ENCODE results near the gene LHX5.
A peak's percentile ranks its signal among the peaks of the same experiment; 100 is the strongest.

The LHX5 gene

DNA sequence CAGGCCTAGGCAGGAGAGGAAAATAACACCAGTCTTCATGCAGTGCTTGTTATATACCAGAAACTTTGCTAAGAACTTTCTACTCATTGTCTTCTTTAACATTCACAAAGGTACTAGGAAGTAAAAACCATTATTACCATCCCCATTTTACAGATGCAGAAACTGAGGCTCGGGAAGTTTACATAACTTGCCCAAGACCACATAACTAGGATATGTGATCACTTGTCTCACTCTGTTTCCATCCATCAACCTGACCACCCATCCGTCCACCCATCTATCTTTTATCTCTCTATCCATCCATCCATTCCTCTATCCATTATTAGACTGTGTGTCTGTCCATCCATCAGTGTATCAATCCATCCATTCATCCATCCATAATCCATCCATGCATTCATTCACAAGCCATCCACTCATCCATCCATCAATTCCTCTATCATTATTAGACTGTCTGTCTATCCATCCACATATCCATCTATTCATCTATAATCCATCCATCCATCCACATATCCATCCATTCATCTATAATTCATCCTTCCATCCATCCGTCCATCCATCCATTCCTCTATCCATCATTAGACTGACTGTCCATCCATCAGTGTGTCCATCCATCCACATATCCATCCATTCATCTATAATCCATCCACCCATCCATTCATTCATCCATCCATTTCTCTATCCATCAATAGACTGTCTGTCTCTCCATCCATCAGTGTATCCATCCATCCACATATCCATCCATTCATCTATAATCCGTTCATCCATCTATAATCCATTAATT is 33.0 kb downstream of the LHX5 start:
- no peak for DNase-seq

DNA sequence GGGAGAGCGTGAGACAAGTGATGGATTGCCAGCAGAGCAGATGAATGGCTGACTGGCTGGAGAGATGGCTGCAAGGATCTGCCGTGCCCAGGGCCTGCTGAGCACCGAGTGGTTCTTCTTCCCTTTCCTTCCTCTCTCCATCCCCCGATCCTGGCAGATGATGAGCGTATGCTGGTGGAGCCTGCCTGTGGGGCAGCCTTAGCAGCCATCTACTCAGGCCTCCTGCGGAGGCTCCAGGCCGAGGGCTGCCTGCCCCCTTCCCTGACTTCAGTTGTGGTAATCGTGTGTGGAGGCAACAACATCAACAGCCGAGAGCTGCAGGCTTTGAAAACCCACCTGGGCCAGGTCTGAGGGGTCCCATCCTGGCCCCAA is 34.0 kb downstream of the LHX5 start:
- DNase-seq: no peak

DNA sequence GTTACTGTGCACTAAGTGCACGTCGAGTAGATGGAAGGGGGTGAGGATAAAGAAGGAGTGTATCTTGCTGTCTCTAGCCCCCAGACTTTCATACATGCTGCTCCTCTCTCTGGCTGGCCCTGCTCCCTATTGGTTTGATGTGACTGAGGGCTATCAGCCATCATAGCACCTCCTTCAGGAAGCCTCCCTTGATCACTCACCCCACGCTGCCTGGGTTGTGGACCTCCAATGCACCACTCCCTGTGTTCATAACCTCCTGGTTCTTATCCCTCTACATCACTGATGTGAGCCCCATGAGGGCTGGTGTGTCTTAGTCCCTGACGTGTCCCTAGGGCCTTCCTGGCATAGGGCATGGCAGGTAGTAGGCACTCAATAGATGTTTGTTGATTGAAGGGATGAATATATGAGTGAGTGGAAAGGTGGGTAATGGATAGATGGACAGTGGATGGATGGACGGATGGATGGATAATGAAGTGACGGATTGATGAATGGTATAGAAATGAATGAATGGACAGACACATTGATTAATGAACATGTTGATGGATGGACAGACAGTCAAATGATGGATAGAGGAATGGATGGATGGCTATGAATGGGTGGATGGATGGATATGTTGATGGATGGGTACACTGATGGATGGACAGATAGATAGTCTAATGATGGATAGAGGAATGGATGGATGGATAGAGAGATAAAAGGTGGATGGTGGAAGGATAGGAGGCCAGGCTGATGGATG is 34.5 kb downstream of the LHX5 start:
- DNase-seq: no peak

DNA sequence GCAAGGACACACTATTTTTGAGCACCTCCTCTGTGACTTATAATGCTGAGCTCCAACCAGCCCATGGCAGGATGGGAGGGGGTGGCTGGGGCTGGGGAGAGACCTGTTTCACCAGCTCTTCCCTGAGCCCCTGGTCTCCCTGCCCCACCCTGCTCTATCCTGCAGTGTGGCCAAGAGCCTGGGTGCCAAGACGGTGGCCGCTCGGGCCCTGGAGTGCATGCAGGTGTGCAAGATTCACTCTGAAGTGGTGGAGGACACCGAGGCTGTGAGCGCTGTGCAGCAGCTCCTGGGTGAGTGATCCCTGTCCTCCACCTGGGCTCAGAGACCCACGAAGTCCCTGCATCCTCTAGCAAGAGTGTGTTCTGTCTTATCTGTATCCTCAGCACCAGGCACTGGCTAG is 35.1 kb downstream of the LHX5 start:
- no peak for DNase-seq

DNA sequence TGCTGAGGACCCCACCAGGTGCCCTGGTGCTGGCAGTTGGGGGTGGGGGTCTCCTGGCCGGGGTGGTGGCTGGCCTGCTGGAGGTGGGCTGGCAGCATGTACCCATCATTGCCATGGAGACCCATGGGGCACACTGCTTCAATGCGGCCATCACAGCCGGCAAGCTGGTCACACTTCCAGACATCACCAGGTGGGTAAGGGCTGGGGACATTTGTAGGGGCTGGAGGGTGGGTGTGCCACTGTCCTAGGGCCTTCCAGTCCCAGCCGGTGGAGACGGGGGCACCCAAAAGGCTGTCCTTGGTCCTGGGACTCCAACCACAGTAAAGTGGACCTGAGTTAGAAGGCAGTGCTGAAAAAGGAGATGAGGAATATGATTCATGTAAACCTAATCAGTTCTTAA is 36.3 kb downstream of the LHX5 start:
- DNase-seq: no peak

DNA sequence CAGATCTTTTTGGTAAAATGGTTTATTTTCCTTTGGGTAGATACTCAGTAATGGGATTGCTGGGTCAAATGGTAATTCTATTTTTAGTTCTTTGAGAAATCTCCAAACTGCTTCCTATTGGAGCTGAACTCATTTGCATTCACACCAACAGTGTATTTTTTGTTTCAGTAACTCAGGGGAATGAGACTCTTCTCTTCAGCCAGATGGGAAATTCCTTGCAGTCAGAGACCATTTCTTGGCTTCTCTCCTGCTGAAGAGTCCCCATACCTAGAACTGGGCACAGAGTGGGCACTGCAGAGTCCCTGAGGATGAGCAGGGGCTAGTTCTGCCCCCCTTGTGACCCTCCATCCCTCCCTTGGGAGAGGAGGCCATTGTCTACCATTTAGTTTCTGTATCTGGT is 38.7 kb downstream of the LHX5 start:
- no peak for DNase-seq

DNA sequence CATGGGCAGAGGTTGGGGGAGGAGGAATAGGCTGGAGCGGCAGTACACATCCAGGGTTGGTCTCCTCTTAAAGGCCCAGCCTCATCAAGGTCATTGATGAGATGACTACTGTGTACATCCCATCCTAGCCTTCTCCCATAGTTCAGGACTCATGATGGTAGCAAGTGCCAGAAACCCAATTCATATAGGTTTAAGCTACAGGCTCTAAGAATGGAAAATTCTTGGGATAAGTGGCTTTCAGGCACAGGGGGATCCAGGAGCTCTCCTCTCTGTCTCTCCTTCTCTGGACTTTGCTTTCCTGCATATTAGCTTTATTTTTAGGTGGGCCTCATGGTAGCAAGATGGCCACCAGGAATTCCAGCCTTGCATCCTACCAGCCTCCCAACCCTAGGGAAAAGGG is 43.2 kb downstream of the LHX5 start:
- DNase-seq: no peak

DNA sequence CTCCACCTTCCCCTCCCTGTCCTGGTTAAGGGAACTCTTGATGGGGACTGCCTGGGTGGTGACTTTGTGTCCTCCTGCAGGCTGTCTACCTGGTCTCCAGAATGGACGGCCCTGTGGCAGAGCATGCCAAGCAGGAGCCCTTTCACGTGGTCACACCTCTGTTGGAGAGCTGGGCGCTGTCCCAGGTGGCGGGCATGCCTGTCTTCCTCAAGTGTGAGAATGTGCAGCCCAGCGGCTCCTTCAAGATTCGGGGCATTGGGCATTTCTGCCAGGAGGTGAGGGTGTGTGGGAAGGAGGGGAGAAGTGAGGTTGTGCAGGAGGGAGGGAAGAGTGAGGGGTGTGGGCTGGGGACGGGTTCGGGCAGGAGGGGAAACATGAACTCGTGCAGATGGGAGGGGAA is 43.8 kb downstream of the LHX5 start:
- no peak for DNase-seq

DNA sequence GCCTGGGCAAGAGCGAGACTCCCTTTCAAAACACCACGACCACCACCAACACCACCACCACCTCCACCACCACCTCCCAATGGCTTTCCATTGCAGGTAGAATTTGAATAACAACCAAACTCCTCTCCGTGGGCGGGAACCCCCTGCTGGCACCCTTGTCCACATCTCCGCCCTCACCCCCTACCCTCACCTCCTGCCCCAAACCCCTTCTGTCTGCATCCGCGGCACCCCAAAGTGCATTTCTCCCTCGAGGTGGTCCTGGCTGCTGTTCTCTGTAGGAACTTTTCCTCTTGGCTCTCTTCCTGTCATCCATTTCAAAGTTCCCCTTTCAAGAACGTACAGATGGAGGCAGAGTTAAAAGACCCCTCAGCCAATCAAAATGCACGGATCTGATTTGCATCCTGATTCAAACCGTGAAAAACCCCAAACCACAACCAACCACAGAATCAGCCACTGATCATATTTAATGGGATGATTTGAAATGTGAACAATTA is 45.7 kb downstream of the LHX5 start:
- no peak for DNase-seq

DNA sequence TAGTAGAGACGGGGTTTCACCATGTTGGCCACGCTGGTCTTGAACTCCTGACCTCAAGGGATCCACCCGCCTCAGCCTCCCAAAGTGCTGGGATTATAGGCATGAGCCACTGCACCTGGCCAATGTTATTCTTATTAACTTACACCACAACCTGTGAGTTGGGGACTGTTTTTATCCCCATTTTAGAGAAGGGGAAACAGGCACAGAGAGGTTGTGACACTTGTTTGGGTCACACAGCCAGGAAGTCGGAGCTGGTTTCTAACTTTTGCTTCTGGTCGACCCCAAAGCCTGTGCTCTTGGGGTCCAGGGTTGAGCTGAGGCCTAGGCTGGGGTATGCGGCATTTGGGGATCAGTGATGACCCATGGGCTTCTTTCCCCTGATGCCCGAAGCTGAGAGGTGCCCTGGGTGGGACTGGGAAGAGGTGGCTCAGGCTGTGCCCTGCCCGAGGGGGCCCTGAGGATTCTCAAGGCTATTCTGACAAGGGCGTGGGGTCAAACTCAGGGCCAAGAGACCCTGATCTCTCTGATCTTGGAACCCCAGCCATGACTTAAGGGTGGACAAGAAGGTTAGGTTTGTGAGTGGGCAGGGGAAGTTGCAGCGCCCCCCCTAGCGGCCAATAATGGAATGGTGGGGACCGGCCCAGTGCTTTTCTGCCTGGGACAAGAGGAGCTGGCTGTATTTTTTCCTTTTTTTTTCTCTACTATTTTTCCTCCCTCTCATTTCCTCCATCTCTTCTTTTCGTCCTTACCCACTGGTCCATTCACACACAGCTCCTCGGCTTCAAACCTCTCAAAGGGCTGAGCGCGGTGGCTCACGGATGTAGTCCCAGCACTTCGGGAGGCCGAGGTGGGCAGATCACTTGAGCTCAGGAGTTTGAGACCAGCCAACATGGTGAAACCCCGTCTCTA is 46.5 kb downstream of the LHX5 start:
- peak; percentile 54 for DNase-seq

DNA sequence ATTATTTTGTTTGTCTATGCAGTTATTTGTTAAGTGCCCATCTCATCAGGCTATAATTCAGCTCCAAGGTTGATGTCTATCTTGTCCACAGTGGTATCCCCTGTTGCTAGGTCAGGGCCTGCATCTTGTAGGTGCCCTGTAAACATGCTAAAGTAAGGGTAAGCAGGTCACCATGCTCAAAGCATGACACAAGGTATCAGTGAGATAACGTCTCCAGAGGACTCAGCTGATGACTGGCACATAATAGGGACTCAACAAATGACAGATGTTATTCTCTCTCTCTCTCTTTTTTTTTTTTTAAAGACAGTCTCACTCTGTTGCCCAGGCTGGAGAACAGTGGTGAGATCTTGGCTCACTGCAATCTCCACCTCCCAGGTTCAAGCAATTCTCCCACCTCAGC is 47.2 kb downstream of the LHX5 start:
- DNase-seq: no peak

DNA sequence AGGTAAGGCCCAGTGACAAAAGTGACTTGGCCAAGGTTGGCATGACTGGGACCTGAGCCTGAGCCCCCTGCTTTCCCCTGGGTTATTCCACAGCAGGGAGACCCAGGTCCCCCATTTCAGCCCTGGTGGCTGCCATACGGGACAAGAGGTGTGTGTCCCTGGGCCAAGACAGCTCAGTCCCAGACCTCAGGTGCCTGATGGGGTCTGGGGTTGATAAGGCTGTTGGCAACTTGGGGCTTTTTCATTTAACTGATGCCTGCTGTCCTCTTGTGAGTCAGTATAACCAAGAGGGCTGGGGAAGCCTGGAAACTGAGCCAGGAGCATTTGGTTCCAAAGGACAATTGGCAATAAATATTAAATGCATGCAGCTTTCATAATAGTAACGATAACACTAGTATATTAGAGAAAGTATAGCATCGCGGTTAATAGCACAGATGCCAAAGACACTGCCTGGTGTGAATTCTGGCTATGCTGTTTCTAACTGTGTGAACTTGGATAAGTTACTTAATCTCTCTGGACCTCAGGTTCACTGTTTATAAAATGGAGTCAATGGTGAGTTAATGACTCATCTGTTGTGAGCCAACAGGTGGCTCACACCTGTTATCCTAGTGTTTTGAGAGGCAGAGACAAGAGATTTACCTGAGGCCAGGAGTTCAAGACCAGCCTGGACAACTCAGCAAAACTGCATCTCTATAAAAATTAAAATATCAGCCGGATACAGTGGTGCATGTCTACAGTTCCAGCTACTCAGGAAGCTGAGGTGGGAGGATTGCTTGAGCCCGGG is 48.6 kb downstream of the LHX5 start:
- no peak for DNase-seq

DNA sequence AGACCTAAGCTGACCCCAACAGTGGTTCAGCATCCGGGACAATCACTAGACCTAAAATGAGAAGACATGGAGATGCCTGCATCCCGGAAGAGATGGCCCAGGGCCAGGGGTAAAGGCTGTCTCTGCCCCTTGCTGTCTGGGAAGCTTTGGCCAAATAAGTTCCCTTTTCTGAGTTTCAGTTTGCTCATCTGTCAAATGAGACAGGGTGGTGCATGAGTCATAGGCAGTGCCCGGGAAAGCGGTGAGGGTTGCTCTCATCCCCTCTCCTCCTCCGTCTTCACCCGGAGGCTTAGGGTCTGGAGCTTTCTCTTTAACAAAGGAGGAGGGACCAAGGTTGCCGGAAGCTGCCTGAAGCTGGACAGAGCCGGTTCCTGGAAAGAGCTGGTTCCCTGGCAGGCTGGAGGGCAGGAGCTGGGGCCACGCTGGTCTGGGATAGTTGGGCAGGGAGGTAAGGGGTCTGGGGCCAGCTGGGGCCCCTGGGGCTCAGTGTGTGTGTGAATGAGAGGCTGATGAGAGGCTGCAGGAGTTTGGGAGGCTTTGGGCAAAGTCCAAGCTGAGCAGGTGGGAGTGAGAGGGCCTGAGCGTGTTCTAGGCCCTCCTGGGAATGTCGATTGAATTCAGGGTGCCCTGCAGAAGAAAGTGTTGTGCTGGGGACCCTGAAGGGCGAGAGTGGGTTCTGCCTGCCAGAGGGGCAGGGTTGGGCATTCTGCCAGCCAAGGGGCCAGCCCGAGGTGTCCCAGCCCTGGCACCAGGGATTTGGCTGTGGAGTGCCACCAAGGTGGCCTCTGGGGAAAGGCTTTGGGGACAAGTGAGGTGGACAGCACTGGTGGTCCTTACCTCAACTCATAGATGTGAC is 49.4 kb downstream of the LHX5 start, which contains the start of gene SDSL:
SDSL (plus strand) TSS at position 351 of the 856 bp plus-strand sequence. CDS start 5,603 bp downstream, outside the sequence.
- DNase-seq: peak; percentile 32

DNA sequence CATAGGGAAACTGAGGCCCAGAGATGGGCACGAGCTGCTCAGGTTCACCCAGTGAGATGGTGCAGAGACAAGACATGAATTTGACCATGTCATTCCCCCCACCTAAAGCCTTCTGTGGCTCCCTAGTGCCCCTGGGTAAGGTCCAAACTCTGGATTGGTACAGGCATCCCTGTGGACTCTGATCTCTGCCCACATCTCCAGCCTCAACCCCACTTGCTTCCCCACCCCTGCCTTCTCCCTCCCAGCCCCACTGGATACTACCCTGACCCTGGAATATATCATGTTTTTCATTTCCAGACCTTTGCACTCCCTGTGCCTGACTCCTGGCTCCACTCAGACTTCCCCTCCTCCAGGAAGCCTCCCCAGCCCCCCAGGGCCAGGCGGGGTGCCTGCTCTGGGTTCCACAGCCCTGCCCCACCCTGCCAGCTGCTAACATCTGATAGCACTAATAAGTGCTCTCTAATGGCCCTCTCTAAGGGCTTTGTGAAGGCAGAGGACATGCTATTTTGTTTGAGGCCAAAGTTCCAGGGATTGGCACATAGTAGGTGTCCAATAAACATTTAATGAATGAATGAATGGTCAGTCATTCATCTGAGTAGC is 50.6 kb downstream of the LHX5 start:
- DNase-seq: no peak

DNA sequence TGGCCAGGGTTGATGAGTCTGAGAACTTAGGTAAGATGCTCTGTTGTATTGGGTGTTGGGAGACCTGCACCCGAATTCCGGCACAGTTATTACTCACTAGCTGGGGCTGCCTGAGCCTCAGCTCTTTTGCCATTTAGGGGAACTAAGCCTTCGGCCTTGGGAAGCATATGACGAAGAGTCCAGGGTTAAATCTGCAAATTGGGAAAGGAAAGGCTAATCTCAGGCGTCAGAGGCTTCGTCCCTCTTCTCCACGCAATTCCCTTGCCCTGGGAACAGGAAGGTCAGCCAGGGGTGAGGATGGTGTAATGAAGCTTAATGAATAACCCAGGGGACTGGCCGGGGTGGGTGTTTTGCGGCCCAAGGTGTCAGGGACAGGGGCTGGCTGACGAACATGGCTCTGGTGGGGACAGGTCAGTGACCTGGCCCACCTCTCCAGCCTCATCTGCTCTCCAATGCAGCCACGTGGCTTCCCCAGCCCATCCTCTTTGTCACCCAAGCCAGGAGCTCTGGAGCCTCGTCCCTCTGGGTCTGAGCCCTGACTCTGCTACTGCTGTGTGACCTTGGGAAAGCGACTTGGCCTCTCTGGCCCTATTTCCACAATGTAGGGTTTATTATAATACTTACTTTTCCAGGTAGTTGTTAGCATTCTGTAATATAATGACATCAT is 53.3 kb downstream of the LHX5 start:
- DNase-seq: no peak

DNA sequence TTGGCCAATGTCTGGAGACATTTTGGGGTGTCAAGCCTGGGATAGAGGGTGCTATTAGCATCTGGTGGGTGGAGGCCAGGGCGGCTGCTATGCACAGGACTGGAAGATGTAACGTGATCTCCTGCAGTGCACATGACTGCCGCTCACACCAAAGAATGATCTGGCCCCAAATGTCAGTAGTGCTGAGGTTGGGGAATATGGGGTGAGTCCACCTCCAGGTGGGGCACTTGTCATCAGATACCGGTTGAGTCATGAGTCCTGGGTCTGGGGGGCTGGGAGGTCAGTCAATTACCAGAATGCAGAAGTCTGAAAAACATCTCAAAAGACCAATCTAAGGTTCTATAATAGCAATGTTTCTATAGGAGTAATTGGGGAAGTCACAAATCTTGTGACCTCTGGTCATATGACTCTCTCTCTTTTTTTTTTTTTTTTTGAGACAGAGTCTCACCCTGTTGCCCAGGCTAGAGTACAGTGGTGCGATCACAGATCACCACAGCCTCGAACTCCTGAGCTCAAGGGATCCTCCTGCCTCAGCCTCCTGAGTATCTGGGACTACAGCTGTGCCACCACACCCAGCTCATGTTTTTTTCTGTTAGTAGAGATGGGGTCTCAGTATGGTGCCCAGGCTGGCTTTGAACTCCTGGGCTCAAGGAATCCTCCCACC is 55.4 kb downstream of the LHX5 start:
- DNase-seq: peak; percentile 7

DNA sequence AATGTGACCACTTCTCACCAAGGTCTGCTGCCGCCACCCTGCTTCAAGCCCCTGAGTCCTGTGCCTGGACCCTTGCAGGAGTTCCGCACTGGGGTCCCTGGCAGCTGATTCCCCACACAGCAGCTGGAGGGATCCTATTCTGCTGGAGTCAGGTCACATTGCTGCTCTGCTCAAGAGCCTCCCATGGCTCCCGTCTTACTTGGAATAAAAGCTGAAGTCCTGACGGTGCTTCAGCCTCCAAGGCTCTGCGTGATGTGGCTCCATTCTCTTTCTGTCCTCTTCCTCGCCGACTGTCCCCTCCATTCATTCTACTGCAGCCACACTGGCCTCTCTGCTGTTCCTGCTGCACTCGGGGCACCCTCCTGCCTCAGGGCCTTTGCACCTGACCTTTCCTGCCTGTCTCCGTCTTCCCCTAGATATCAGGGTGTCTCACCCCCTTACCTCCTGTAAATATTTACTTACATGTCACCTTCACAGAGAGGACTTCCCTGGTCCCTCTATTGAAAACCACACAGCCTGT is 57.1 kb downstream of the LHX5 start:
- no peak for DNase-seq

DNA sequence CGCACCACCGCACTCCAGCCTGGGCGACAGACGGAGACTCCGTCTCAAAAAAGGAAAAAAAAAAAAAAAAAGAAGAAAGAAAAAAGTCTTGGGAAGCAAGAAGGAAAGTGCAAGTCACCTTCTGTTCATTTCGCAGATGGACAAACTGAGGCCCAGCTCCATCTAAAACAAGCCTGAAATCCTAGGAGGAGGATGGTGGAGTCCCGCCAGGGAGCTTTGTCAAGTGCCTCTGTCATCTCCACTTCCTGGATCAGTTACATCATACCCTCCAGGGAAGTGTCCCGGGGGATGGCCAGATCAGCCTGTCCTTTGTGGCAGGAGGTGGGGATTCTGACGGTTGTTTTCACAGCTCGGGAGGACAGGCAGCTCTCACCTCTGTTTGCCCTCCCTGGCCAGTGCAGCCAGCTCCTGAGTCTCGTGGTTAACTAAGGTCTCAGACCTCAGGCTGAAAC is 58.2 kb downstream of the LHX5 start:
- DNase-seq: no peak

Measured in CD4-positive, alpha-beta T cell treated with Interleukin-10 for 1 hour (primary cell).